IMR-90 (cell line): ENCODE results near the gene SDCCAG8. TPM values are rescaled to one million over a fixed set of nuclear protein-coding genes. Genes with fewer than 3 reads are reported as not detected.

ENCODE experiments used
- ATAC-seq: fragments of 200-7000 bp; cut with Tn5 transposase; 2 replicates; pipeline ENCODE4 v1.9.1; 2020; ENCODE audit warnings: low read depth, mild to moderate bottlenecking, moderate library complexity
- BruUV-seq: library from RNA; stranded (reverse); fragments of 400-500 nt; replicated peaks from 2 replicates; lab custom pipeline; 2021; lab: Mats Ljungman, UMichigan
- CTCF ChIA-PET: fragments of 300-600 bp; formaldehyde crosslinking; extraction: SDS; loops from one replicate; lab custom pipeline; 2021; ENCODE audit warnings: antibody characterized with exemption; lab: Yijun Ruan, JAX
- POLR2A ChIA-PET: fragments of 300-600 bp; sonication (Branson Sonifier 250); formaldehyde crosslinking; loops from one replicate; lab custom pipeline; 2022; ENCODE audit warnings: antibody characterized with exemption; ENCODE audit not compliant: unreplicated experiment; lab: Charles Lee
- DNase-seq: peaks from one replicate; pipeline ENCODE4 v3.0.0; 2013
- H2AFZ ChIP-seq: replicated peaks from 2 replicates; pipeline ENCODE3; 2013; ENCODE audit warnings: low read length, mild to moderate bottlenecking; ENCODE audit not compliant: poor library complexity
- H2AK5ac ChIP-seq: 2 replicates; pipeline ENCODE4 v1.6.1; 2013; ENCODE audit warnings: low read depth, low read length, inconsistent platforms
- H2AK9ac ChIP-seq: replicated peaks from 2 replicates; pipeline ENCODE3; 2013; ENCODE audit warnings: mild to moderate bottlenecking, low read depth, low read length, moderate library complexity; ENCODE audit not compliant: poor library complexity
- H2BK120ac ChIP-seq: 2 replicates; pipeline ENCODE4 v1.6.1; 2013; ENCODE audit warnings: low read depth, low read length, inconsistent platforms
- H2BK15ac ChIP-seq: 3 replicates; pipeline ENCODE4 v1.6.1; 2013; ENCODE audit warnings: low read depth, low read length, inconsistent platforms
- H2BK20ac ChIP-seq: 2 replicates; pipeline ENCODE4 v1.6.1; 2013; ENCODE audit warnings: low read depth, mild to moderate bottlenecking, inconsistent platforms, low read length, moderate library complexity
- H2BK5ac ChIP-seq: 2 replicates; pipeline ENCODE4 v1.6.1; 2013; ENCODE audit warnings: mild to moderate bottlenecking, low read depth, low read length, inconsistent platforms; ENCODE audit not compliant: poor library complexity, severe bottlenecking
- H3K14ac ChIP-seq: replicated peaks from 2 replicates; pipeline ENCODE4 v1.6.1; 2013; ENCODE audit warnings: low read depth, low read length, inconsistent platforms
- H3K18ac ChIP-seq: 2 replicates; pipeline ENCODE4 v1.6.1; 2013; ENCODE audit warnings: low read depth, low read length, control low read depth
- H3K23ac ChIP-seq: 2 replicates; pipeline ENCODE4 v1.6.1; 2013; ENCODE audit warnings: low read depth, low read length, inconsistent platforms
- H3K27ac ChIP-seq: 2 replicates; pipeline ENCODE4 v1.5.1; 2013; ENCODE audit warnings: mild to moderate bottlenecking, control low read depth, low read length; ENCODE audit not compliant: insufficient read depth
- H3K27me3 ChIP-seq: 2 replicates; pipeline ENCODE4 v1.6.1; 2013; ENCODE audit warnings: low read length; ENCODE audit not compliant: control insufficient read depth, insufficient read depth
- H3K36me3 ChIP-seq: 2 replicates; pipeline ENCODE4 v1.6.1; 2013; ENCODE audit warnings: low read length, mixed read lengths; ENCODE audit not compliant: control insufficient read depth, insufficient read depth
- H3K4ac ChIP-seq: 2 replicates; pipeline ENCODE4 v1.6.1; 2013; ENCODE audit warnings: low read depth, low read length, inconsistent platforms
- H3K4me1 ChIP-seq: 2 replicates; pipeline ENCODE4 v1.6.1; 2013; ENCODE audit warnings: low read length, mixed read lengths; ENCODE audit not compliant: control insufficient read depth, insufficient read depth
- H3K4me2 ChIP-seq: 2 replicates; pipeline ENCODE4 v1.6.1; 2013; ENCODE audit warnings: low read depth, mild to moderate bottlenecking, control low read depth, low read length, moderate library complexity
- H3K4me3 ChIP-seq: 2 replicates; pipeline ENCODE4 v1.5.1; 2013; ENCODE audit warnings: low read depth, mild to moderate bottlenecking, control low read depth, low read length, moderate library complexity; ENCODE audit not compliant: insufficient read depth
- H3K56ac ChIP-seq: 2 replicates; pipeline ENCODE4 v1.6.1; 2013; ENCODE audit warnings: low read length, inconsistent platforms; ENCODE audit not compliant: insufficient read depth; ENCODE audit errors: extremely low read depth
- H3K79me1 ChIP-seq, 2 experiments: 2 replicates each; pipeline ENCODE4 v1.6.1; 2013; ENCODE audit warnings: low read length in 2 of 2, inconsistent platforms in 1 of 2, low read depth in 1 of 2
- H3K9ac ChIP-seq: 2 replicates; pipeline ENCODE4 v1.6.1; 2013; ENCODE audit warnings: low read depth, low read length, control low read depth
- H3K9me1 ChIP-seq: 2 replicates; pipeline ENCODE4 v1.6.1; 2013; ENCODE audit warnings: low read length, inconsistent platforms; ENCODE audit not compliant: insufficient read depth
- H3K9me3 ChIP-seq: 2 replicates; pipeline ENCODE4 v1.6.1; 2013; ENCODE audit warnings: low read length; ENCODE audit not compliant: control insufficient read depth, insufficient read depth
- H4K20me1 ChIP-seq: 2 replicates; pipeline ENCODE4 v1.6.1; 2013; ENCODE audit warnings: low read length, inconsistent platforms; ENCODE audit not compliant: insufficient read depth
- H4K5ac ChIP-seq: 2 replicates; pipeline ENCODE4 v1.6.1; 2013; ENCODE audit warnings: mild to moderate bottlenecking, low read depth, low read length, control low read depth
- H4K8ac ChIP-seq, 2 experiments: 2 replicates each; pipeline ENCODE4 v1.6.1; 2013; ENCODE audit warnings: low read depth in 2 of 2, low read length in 2 of 2, control low read depth in 1 of 2, inconsistent platforms in 1 of 2
- H4K91ac ChIP-seq: 2 replicates; pipeline ENCODE4 v1.6.1; 2013; ENCODE audit warnings: low read depth, low read length, inconsistent platforms; ENCODE audit not compliant: insufficient read depth
- CEBPB ChIP-seq: IDR thresholded peaks from 2 replicates; pipeline ENCODE4 v1.6.1; 2012; ENCODE audit warnings: low read depth, low read length, improper control_type of control experiment
- CHD1 ChIP-seq: IDR thresholded peaks from 2 replicates; pipeline ENCODE4 v1.6.1; 2012; ENCODE audit warnings: low read depth, low read length, improper control_type of control experiment
- FOS ChIP-seq: fragments of 150-350 bp; IDR thresholded peaks from 2 replicates; pipeline ENCODE4 v1.6.1; 2016; ENCODE audit warnings: low read depth, low read length
- MAFK ChIP-seq: IDR thresholded peaks from 2 replicates; pipeline ENCODE4 v1.6.1; 2012; ENCODE audit warnings: low read depth, low read length, improper control_type of control experiment
- MAZ ChIP-seq: IDR thresholded peaks from 2 replicates; pipeline ENCODE4 v1.6.1; 2012; ENCODE audit warnings: low read depth, mild to moderate bottlenecking, low read length, improper control_type of control experiment, moderate library complexity, borderline replicate concordance
- MXI1 ChIP-seq: IDR thresholded peaks from 2 replicates; pipeline ENCODE4 v1.6.1; 2012; ENCODE audit warnings: low read depth, mild to moderate bottlenecking, low read length, moderate library complexity, borderline replicate concordance
- POLR2A ChIP-seq: IDR thresholded peaks from 2 replicates; pipeline ENCODE4 v1.6.1; 2012; ENCODE audit warnings: mild to moderate bottlenecking, low read depth, low read length
- WGBS, 2 experiments: methylation state at CpG; one replicate each; pipeline versions ENCODE4 v1.1.5 to v1.1.7; 2013; ENCODE audit warnings: missing lambda C conversion rate in 2 of 2; ENCODE audit not compliant: insufficient read length in 1 of 2; ENCODE audit errors: extremely low coverage in 2 of 2; 5-methylcytosine and 5-hydroxymethylcytosine counted together
- dilution Hi-C: fragments of 300-500 bp; cut with HindIII; formaldehyde crosslinking; loops from one replicate; pipeline ENCODE4 v1.14.3; 2018; ENCODE audit warnings: low sequenced_read_pairs; ENCODE audit not compliant: unreplicated experiment
- in situ Hi-C: fragments of 300-500 bp; cut with MboI; formaldehyde crosslinking; loops from 3 replicates; pipeline ENCODE4 v1.14.3; 2019; ENCODE audit warnings: low sequenced_read_pairs, inconsistent platforms, mixed read lengths
- intact Hi-C: fragments of 100-400 bp; cut with micrococcal nuclease; formaldehyde crosslinking; loops from 2 replicates; pipeline ENCODE4 v1.10.0; 2022
- polyA plus RNA-seq, 3 experiments: library from polyadenylated mRNA; depleted of rRNA; stranded (reverse); fragments of >200 nt; gene quantifications; 2 replicates each; pipeline ENCODE4 v1.2.3, GENCODE V29; 2012; ENCODE audit warnings: low replicate concordance in 1 of 3
- total RNA-seq: library from RNA; depleted of rRNA; stranded (reverse); fragments of >200 nt; gene quantifications from 2 replicates; pipeline ENCODE4 v1.2.3, GENCODE V29; 2012
- TF ChIP-seq, protein P1 (sequence below): fragments of 150-350 bp; IDR thresholded peaks from 2 replicates; pipeline ENCODE4 v1.6.1; 2017; ENCODE audit warnings: mild to moderate bottlenecking, antibody characterized with exemption, low read length, low read depth
- TF ChIP-seq, protein P2 (sequence below): conservative IDR thresholded peaks from 2 replicates; pipeline ENCODE4 v1.5.1; 2012; ENCODE audit warnings: mild to moderate bottlenecking, low read depth, low read length, improper control_type of control experiment

Gene SDCCAG8
- total and polyA plus RNA-seq, 2 of the 4 experiments (the other 2 are of a cell fraction): 25.2 to 46.8 TPM

DNA sequence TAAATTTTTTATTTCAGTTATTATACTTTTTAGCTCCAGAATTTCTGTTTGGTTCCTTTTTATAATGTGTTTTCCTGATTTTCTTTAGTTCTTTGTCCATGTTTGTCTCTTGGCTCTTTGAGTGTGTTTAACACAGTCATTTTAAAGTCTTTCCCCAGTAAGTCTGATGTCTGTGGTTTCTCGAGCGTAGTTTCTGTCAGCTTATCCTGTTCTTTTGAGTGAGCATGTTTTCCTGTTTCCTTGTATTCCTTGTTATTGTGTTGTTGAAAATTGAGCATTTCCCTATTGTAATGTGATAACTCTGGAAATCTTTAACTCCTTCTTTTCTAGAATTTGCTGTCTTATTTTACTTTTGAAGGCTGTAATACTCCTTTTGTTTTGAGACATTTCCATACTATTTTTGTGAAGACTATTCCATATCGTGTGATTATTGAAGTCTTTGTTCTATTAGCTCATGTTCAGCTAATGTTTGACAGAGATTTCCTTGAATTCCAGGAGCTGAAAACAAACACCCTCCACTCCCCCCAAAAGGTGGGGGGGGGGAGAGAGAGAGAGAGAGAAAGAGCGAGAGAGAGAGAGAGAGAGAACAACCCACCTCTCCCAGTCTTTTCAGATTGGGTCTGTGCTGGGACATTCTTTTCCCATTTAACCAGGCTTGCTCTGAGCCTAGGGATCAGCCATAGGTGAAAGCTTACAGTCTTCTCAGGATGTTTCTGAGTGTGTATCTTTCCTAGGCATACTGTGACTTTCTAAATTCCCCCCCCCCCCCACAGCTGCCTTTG lies 38.3 kb downstream of the SDCCAG8 start:
- Histone ChIP-seq H3K9ac (no peak overlapping the region), H3K36me3 (peaks cover 4% of the 10 kb centered on the region), H3K23ac (no peak overlapping the region), H4K5ac (no peak overlapping the region), H3K4me1 (peaks cover 5% of the 10 kb centered on the region; the same call in 1 of the 2 replicates), H3K4ac (no peak overlapping the region), H2AK5ac (0 out of 2 replicates have a peak overlapping the region, but pooled peaks have one; percentile 10), H3K18ac (peak overlapping the region; percentile 76; the same call in 1 of the 2 replicates), H2BK5ac (peak overlapping the region; percentile 39), H3K79me1 (peaks cover 17 to 29% of the 10 kb centered on the region in 2 experiments), H3K9me3 (peaks cover 3% of the 10 kb centered on the region; the same call in 1 of the 2 replicates), H4K8ac (no peak overlapping the region), H3K56ac (no peak overlapping the region), H2BK120ac (no peak overlapping the region), H4K20me1 (no peaks in the 10 kb centered on the region), H3K9me1 (no peaks in the 10 kb centered on the region; the same call in 1 of the 2 replicates), H4K91ac (no peak overlapping the region), H3K14ac (no peak overlapping the region), H3K4me3 (no peak overlapping the region), H2BK20ac (no peak overlapping the region), H2AFZ (no peak overlapping the region), H3K4me2 (no peak overlapping the region), H3K27ac (no peak overlapping the region), H2AK9ac (no peak overlapping the region), H2BK15ac (no peak overlapping the region; the same call in 2 of the 3 replicates), H3K27me3 (no peaks in the 10 kb centered on the region)
- BruUV-seq: no TSS peak
- ChIA-PET POLR2A (no interaction called here), CTCF (no interaction called here)
- no peak for DNase-seq
- no CpG with 5 or more reads among the region's 4 CpGs for WGBS, 2 experiments
- ATAC-seq: no peak
- TF ChIP-seq MAZ: no peak
- TF ChIP-seq, protein P1, sequence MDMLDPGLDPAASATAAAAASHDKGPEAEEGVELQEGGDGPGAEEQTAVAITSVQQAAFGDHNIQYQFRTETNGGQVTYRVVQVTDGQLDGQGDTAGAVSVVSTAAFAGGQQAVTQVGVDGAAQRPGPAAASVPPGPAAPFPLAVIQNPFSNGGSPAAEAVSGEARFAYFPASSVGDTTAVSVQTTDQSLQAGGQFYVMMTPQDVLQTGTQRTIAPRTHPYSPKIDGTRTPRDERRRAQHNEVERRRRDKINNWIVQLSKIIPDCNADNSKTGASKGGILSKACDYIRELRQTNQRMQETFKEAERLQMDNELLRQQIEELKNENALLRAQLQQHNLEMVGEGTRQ: no peak
- TF ChIP-seq FOS: no peak
- TF ChIP-seq, protein P2, sequence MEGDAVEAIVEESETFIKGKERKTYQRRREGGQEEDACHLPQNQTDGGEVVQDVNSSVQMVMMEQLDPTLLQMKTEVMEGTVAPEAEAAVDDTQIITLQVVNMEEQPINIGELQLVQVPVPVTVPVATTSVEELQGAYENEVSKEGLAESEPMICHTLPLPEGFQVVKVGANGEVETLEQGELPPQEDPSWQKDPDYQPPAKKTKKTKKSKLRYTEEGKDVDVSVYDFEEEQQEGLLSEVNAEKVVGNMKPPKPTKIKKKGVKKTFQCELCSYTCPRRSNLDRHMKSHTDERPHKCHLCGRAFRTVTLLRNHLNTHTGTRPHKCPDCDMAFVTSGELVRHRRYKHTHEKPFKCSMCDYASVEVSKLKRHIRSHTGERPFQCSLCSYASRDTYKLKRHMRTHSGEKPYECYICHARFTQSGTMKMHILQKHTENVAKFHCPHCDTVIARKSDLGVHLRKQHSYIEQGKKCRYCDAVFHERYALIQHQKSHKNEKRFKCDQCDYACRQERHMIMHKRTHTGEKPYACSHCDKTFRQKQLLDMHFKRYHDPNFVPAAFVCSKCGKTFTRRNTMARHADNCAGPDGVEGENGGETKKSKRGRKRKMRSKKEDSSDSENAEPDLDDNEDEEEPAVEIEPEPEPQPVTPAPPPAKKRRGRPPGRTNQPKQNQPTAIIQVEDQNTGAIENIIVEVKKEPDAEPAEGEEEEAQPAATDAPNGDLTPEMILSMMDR: no peak
- no peak for TF ChIP-seq MXI1
- TF ChIP-seq MAFK: no peak
- no peak for TF ChIP-seq POLR2A
- TF ChIP-seq CEBPB: no peak
- TF ChIP-seq CHD1: no peak
- in situ Hi-C loops: no loop called here
- dilution Hi-C loops: no loop called here
- intact Hi-C loops: loop anchor here (2.0 kb wide), 1 partner anchor 17 kb away; no protein-coding TSS in a partner anchor
